Measurements from ENCODE around the gene HPSE2.

- TF ChIP-seq, protein P1, sequence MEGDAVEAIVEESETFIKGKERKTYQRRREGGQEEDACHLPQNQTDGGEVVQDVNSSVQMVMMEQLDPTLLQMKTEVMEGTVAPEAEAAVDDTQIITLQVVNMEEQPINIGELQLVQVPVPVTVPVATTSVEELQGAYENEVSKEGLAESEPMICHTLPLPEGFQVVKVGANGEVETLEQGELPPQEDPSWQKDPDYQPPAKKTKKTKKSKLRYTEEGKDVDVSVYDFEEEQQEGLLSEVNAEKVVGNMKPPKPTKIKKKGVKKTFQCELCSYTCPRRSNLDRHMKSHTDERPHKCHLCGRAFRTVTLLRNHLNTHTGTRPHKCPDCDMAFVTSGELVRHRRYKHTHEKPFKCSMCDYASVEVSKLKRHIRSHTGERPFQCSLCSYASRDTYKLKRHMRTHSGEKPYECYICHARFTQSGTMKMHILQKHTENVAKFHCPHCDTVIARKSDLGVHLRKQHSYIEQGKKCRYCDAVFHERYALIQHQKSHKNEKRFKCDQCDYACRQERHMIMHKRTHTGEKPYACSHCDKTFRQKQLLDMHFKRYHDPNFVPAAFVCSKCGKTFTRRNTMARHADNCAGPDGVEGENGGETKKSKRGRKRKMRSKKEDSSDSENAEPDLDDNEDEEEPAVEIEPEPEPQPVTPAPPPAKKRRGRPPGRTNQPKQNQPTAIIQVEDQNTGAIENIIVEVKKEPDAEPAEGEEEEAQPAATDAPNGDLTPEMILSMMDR (IDR thresholded peaks at IDR 0.05): no peak
- TF ChIP-seq EP300 (IDR thresholded peaks at IDR 0.05): no peak
- TF ChIP-seq POLR2AphosphoS5 (IDR thresholded peaks at IDR 0.05): no peak
- TF ChIP-seq POLR2A (IDR thresholded peaks at IDR 0.05): no peak
Observed at GRCh38 chr10:98943681-98944080, 292.0 kb downstream of the HPSE2 start.
